K562 (cell line): Measurements from ENCODE around the gene MGA. TPM values are rescaled to one million over a fixed set of nuclear protein-coding genes. Genes with fewer than 3 reads are reported as not detected.

Source experiments
- ATAC-seq: fragments of 200-7000 bp; cut with Tn5 transposase; 3 replicates; pipeline ENCODE4 v1.9.1; 2020; ENCODE audit warnings: moderate library complexity
- BruUV-seq: library from RNA; stranded (reverse); fragments of 400-500 nt; replicated peaks from 2 replicates; lab custom pipeline; 2021; lab: Mats Ljungman, UMichigan
- CTCF ChIA-PET: fragments of 300-600 bp; formaldehyde crosslinking; extraction: SDS; loops from one replicate; lab custom pipeline; 2021; ENCODE audit warnings: low intra/inter-chr PET ratio; lab: Yijun Ruan, JAX
- POLR2A ChIA-PET: fragments of 300-600, 350-650 bp; sonication (Branson Sonifier 250); formaldehyde crosslinking; extraction: SDS; loops from one replicate; lab custom pipeline; 2021; ENCODE audit warnings: antibody characterized with exemption, inconsistent platforms; lab: Yijun Ruan, JAX
- DNase-seq, 4 experiments: peaks; one replicate each; pipeline versions ENCODE4 v3.0.0 to v3.0.0-alpha.2; 2011 to 2018; ENCODE audit warnings: low spot score in 3 of 4, mixed read lengths in 3 of 4; ENCODE audit errors: extremely low read depth in 1 of 4
- FAIRE-seq: peaks from 2 replicates; lab custom pipeline; 2011; peaks lifted over from hg19 to GRCh38; lab: Jason Lieb, UNC
- H2AFZ ChIP-seq: 2 replicates; pipeline ENCODE4 v1.6.0; 2011; ENCODE audit warnings: low read depth, low read length, control low read depth, inconsistent platforms
- H3K27ac ChIP-seq: fragments of 200-600 bp; 3 replicates; pipeline ENCODE4 v1.8.0; 2011; ENCODE audit warnings: low read depth, mild to moderate bottlenecking, control low read depth, inconsistent platforms, low read length, moderate library complexity, mixed read lengths; ENCODE audit errors: extremely low read depth
- H3K27me3 ChIP-seq, 2 experiments: fragments of 300-600 bp in 1 of 2; 2 replicates in 1 of 2; 3 replicates in 1 of 2; pipeline versions ENCODE4 v1.6.0 to v1.8.0; 2011; ENCODE audit warnings: inconsistent platforms in 2 of 2, low read length in 2 of 2, mild to moderate bottlenecking in 1 of 2, mixed read lengths in 1 of 2, moderate library complexity in 1 of 2; ENCODE audit not compliant: control insufficient read depth in 2 of 2, insufficient read depth in 2 of 2
- H3K36me3 ChIP-seq: fragments of 300-600 bp; 3 replicates; pipeline ENCODE4 v1.8.0; 2011; ENCODE audit warnings: mild to moderate bottlenecking, low read length, inconsistent platforms; ENCODE audit not compliant: control insufficient read depth, insufficient read depth
- H3K4me1 ChIP-seq, 2 experiments: fragments of 200-600 bp in 1 of 2; replicated peaks in 1 of 2; 2 replicates in 1 of 2; 3 replicates in 1 of 2; pipeline versions ENCODE4 v1.5.1 to v1.8.0; 2011; ENCODE audit warnings: inconsistent platforms in 2 of 2, low read length in 2 of 2, mild to moderate bottlenecking in 1 of 2, mixed read lengths in 1 of 2, moderate library complexity in 1 of 2; ENCODE audit not compliant: control insufficient read depth in 2 of 2, insufficient read depth in 2 of 2
- H3K4me2 ChIP-seq: 2 replicates; pipeline ENCODE4 v1.6.1; 2011; ENCODE audit warnings: low read length, control low read depth, inconsistent platforms, mixed read lengths; ENCODE audit not compliant: insufficient read depth
- H3K4me3 ChIP-seq: fragments of 200-600 bp; sonication (generic), shearing (Covaris generic); 2 replicates; pipeline ENCODE4 v1.5.1; 2016; ENCODE audit warnings: control low read depth, inconsistent platforms
- H3K79me2 ChIP-seq: fragments of 200-600 bp; 3 replicates; pipeline ENCODE4 v1.8.0; 2011; ENCODE audit warnings: low read length, inconsistent platforms; ENCODE audit not compliant: control insufficient read depth, insufficient read depth
- H3K9ac ChIP-seq, 2 experiments: 2 replicates each; pipeline versions ENCODE4 v1.6.0 to v1.6.1; 2011; ENCODE audit warnings: low read depth in 2 of 2, low read length in 2 of 2, control low read depth in 1 of 2, inconsistent platforms in 1 of 2, mild to moderate bottlenecking in 1 of 2, mixed read lengths in 1 of 2; ENCODE audit not compliant: insufficient read depth in 1 of 2
- H3K9me1 ChIP-seq: one replicate; pipeline ENCODE4 v1.6.0; 2011; ENCODE audit warnings: inconsistent platforms, mild to moderate bottlenecking, low read length, moderate library complexity; ENCODE audit not compliant: control insufficient read depth, insufficient read depth
- H3K9me3 ChIP-seq: replicated peaks from 2 replicates; pipeline ENCODE4 v1.5.1; 2011; ENCODE audit warnings: low read depth, low read length, inconsistent platforms; ENCODE audit not compliant: control insufficient read depth, insufficient read depth
- H4K20me1 ChIP-seq: replicated peaks from 2 replicates; pipeline ENCODE4 v1.6.1; 2011; ENCODE audit warnings: low read length, inconsistent platforms, mixed read lengths; ENCODE audit not compliant: control insufficient read depth, insufficient read depth
- ARID2 ChIP-seq: fragments of 450-650 bp; IDR thresholded peaks from 2 replicates; pipeline ENCODE4 v1.6.1; 2017; ENCODE audit warnings: antibody characterized with exemption, mild to moderate bottlenecking
- BCOR ChIP-seq: fragments of 450-650 bp; IDR thresholded peaks from 2 replicates; pipeline ENCODE4 v1.6.1; 2016
- DACH1 ChIP-seq: fragments of 450-650 bp; IDR thresholded peaks from 2 replicates; pipeline ENCODE4 v1.6.1; 2018; ENCODE audit not compliant: partially characterized antibody
- ESRRB ChIP-seq: fragments of 250-450 bp; sonication (Bioruptor Pico); IDR thresholded peaks from 2 replicates; pipeline ENCODE4 v1.5.0; 2020; ENCODE audit warnings: mild to moderate bottlenecking, moderate library complexity, borderline replicate concordance
- FIP1L1 ChIP-seq: fragments of 200-400 bp; formaldehyde crosslinking; IDR thresholded peaks from 2 replicates; pipeline ENCODE4 v1.6.1; 2018; ENCODE audit warnings: mild to moderate bottlenecking, low read depth, low read length; ENCODE audit not compliant: poor library complexity, severe bottlenecking
- GATA2 ChIP-seq: sonication (generic); formaldehyde crosslinking; IDR thresholded peaks from 2 replicates; pipeline ENCODE4 v1.4.0; 2020; ENCODE audit warnings: mild to moderate bottlenecking, missing genetic modification reagents
- LEF1 ChIP-seq: fragments of 450-650 bp; IDR thresholded peaks from 2 replicates; pipeline ENCODE4 v1.6.1; 2016; ENCODE audit warnings: mild to moderate bottlenecking
- MEIS2 ChIP-seq: fragments of 450-650 bp; IDR thresholded peaks from 2 replicates; pipeline ENCODE4 v1.6.1; 2014; ENCODE audit warnings: mild to moderate bottlenecking; ENCODE audit not compliant: partially characterized antibody
- MXI1 ChIP-seq: IDR thresholded peaks from 2 replicates; pipeline ENCODE4 v1.6.1; 2011; ENCODE audit warnings: low read depth, mild to moderate bottlenecking, improper control_type of control experiment, low read length
- NR3C1 ChIP-seq: sonication (generic); formaldehyde crosslinking; IDR thresholded peaks from 2 replicates; pipeline ENCODE4 v1.8.1; 2022; ENCODE audit warnings: missing genetic modification reagents
- RAD21 ChIP-seq, 2 experiments: fragments of 250-450 bp in 1 of 2; fragments of 450-650 bp in 1 of 2; sonication (Bioruptor Pico) in 1 of 2; formaldehyde crosslinking in 1 of 2; IDR thresholded peaks in 1 of 2; conservative IDR thresholded peaks in 1 of 2; 2 replicates each; pipeline versions ENCODE4 v1.4.0 to v1.8.0; 2020 to 2022; ENCODE audit warnings: mild to moderate bottlenecking in 2 of 2, moderate library complexity in 1 of 2
- RB1 ChIP-seq: fragments of 450-650 bp; IDR thresholded peaks from 2 replicates; pipeline ENCODE4 v1.6.1; 2017; ENCODE audit warnings: low read depth, mild to moderate bottlenecking
- SIN3B ChIP-seq: fragments of 450-650 bp; IDR thresholded peaks from 2 replicates; pipeline ENCODE4 v1.6.1; 2017; ENCODE audit warnings: low read depth, mild to moderate bottlenecking, moderate library complexity
- SMAD2 ChIP-seq: fragments of 150-350 bp; IDR thresholded peaks from 2 replicates; pipeline ENCODE4 v1.6.1; 2014; ENCODE audit warnings: low read depth, mild to moderate bottlenecking, low read length
- U2AF2 ChIP-seq: fragments of 200-400 bp; formaldehyde crosslinking; optimal IDR thresholded peaks from 2 replicates; pipeline ENCODE3; 2017; ENCODE audit warnings: low read depth, mild to moderate bottlenecking, low read length
- ZNF274 ChIP-seq: IDR thresholded peaks from 2 replicates; pipeline ENCODE4 v1.6.1; 2011; ENCODE audit warnings: low read depth, mild to moderate bottlenecking, low read length, moderate library complexity, borderline replicate concordance
- ZNF282 ChIP-seq: sonication (generic); formaldehyde crosslinking; IDR thresholded peaks from 2 replicates; pipeline ENCODE4 v1.8.1; 2023; ENCODE audit warnings: missing genetic modification reagents
- ZNF586 ChIP-seq: fragments of 450-650 bp; formaldehyde crosslinking; conservative IDR thresholded peaks from 2 replicates; pipeline ENCODE4 v1.4.0; 2020; ENCODE audit warnings: mild to moderate bottlenecking, moderate library complexity
- ZSCAN29 ChIP-seq: fragments of 450-650 bp; IDR thresholded peaks from 2 replicates; pipeline ENCODE4 v1.6.1; 2017
- WGBS: fragments of 100-300 bp; shearing (Covaris generic); methylation state at CpG from one replicate; pipeline ENCODE4 v1.1.6; 2016; ENCODE audit warnings: low coverage, mixed read lengths; ENCODE audit not compliant: insufficient coverage; ENCODE audit errors: missing lambda C conversion rate; 5-methylcytosine and 5-hydroxymethylcytosine counted together
- in situ Hi-C: fragments of 300-500 bp; cut with MboI; formaldehyde crosslinking; loops from 4 replicates; pipeline ENCODE4 v1.15.0; 2018; ENCODE audit warnings: inconsistent platforms, mixed read lengths
- intact Hi-C: fragments of 100-400 bp; cut with micrococcal nuclease; formaldehyde crosslinking; loops from 2 replicates; pipeline ENCODE4 v1.14.2; 2022
- polyA plus RNA-seq, 8 experiments: library from polyadenylated mRNA; depleted of rRNA in 4 of 8; stranded (reverse) in 5 of 8; unstranded in 3 of 8; fragments of >200 nt; fragmentation: Nextera tagmentation in 2 of 8; fragmentation: Illumina TruSeq in 1 of 8; extraction: Ambion mirVana in 2 of 8; extraction: Trizol in 1 of 8; gene quantifications; 2 replicates each; pipeline versions ENCODE4 v1.2.1 to v1.2.3, GENCODE V29; 2011 to 2014; ENCODE audit warnings: inconsistent platforms in 1 of 8, missing spikeins in 1 of 8
- total RNA-seq, 7 experiments: library from RNA; depleted of rRNA in 6 of 7; stranded (reverse); fragments of >200 nt in 6 of 7; fragmentation: Illumina TruSeq in 2 of 7; extraction: Trizol in 2 of 7; gene quantifications; 2 replicates each; pipeline versions ENCODE4 v1.2.1 to v1.2.3, GENCODE V29; 2011 to 2021; ENCODE audit warnings: low replicate concordance in 1 of 7
- TF ChIP-seq, protein P1 (sequence below): fragments of 450-650 bp; IDR thresholded peaks from 2 replicates; pipeline ENCODE4 v1.6.1; 2016; ENCODE audit warnings: mild to moderate bottlenecking
- TF ChIP-seq, protein P2 (sequence below): fragments of 450-650 bp; IDR thresholded peaks from 2 replicates; pipeline ENCODE4 v1.6.1; 2016; ENCODE audit warnings: antibody characterized with exemption

MGA gene
- total and polyA plus RNA-seq, 9 of the 15 experiments (the other 6 are each of a cell fraction or from before 2014, with no cell fraction given), result 4.7 to 56.1 (median 21.1) TPM

DNA sequence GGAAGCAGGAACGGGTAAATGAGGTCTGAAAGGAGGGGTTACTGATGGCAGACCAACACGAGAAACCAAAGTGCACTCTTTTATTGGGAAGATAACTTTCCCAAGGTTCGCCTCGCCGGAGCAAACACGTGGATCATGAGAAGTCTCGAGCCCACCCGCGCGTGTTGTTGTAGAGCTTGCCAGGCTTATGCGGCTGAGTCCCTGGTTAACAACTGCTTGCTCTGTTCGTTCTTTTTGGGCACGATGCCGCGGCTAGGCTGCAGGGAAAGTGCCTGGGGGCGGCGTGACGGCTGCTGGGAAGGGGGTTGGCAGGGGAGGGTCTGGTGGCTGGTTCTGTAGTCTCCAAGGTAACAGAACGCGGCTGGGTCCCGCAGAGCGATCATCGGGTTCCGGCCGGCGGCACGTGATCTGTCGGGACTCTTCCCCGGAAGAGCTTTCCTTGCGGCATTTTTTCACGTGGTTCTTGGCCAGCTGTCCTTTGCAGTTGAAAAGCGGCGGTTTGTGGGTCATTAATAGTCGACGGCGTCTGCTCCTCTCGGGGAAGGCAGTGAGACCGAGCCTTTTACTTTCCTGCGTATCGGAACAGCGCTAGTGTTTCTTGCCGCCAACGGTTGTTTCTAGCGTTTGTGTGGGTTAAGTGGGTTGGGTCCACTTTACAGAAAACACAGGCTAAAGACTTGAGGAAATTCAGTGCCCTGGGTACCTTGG is 1.5 kb downstream of the MGA start:
- POLR2A ChIA-PET, result interaction anchor here (0.6 to 4.4 kb wide), 11 partner anchors 10 to 170 kb away, joined by 3 to 30 read pairs (median 3); no protein-coding TSS in a partner anchor
- intact Hi-C loops, result loop anchor here (2.0 to 10.0 kb wide), 3 partner anchors 59 to 197 kb away; no protein-coding TSS in a partner anchor
- peak overlapping the region; percentile 96 for H2AFZ ChIP-seq
- peaks cover 61% of the 10 kb centered on the region for H3K79me2 ChIP-seq
- H3K27me3 ChIP-seq, result no peaks in the 10 kb centered on the region
- CTCF ChIA-PET, result interaction anchor here (1.1 kb wide), 1 partner anchor 196 kb away, joined by 3 read pairs; no protein-coding TSS in a partner anchor
- WGBS, result under 1% methylated on average over 43 of the region's 44 CpGs
- in situ Hi-C loops, result no loop called here
- DNase-seq (peak; percentile 69 to 89 (median 72)), FAIRE-seq (peak; percentile 84), ATAC-seq (peak; percentile 64)
- no peaks in the 10 kb centered on the region for H3K9me1 ChIP-seq
- H3K36me3 ChIP-seq, result no peaks in the 10 kb centered on the region
- peaks cover 23 to 26% of the 10 kb centered on the region in 2 experiments for H3K4me1 ChIP-seq
- H3K4me3 ChIP-seq, result peak overlapping the region; percentile 51
- H3K9me3 ChIP-seq, result no peaks in the 10 kb centered on the region; the same call in 1 of the 2 replicates
- H3K27ac ChIP-seq, result peak overlapping the region; percentile 95
- peak overlapping the region; percentile 98 for H3K4me2 ChIP-seq
- TSS peak; percentile 85 for BruUV-seq
- H4K20me1 ChIP-seq, result no peaks in the 10 kb centered on the region; the same call in none of the 2 replicates
- peak overlapping the region; percentile 91 to 92 for H3K9ac ChIP-seq
- TF ChIP-seq ARID2 (no peak), ZSCAN29 (no peak), GATA2 (no peak), ZNF274 (no peak), SIN3B (peak; percentile 21; the same call in 1 of the 2 replicates), ZNF586 (CRISPR knock-in tag) (no peak), BCOR (peak; percentile 47; the same call in 1 of the 2 replicates), MXI1 (0 out of 2 replicates have a peak, but pooled peaks have one; percentile 88), LEF1 (no peak), RAD21 (CRISPR knock-in tag; conservative IDR thresholded peaks at IDR 0.05 in 1 of 2, IDR thresholded peaks at IDR 0.05 in 1 of 2) (no peak), MEIS2 (no peak), SMAD2 (no peak), ESRRB (CRISPR knock-in tag) (no peak), DACH1 (peak; percentile 88), RB1 (no peak), FIP1L1 (no peak), NR3C1 (CRISPR knock-in tag) (no peak), U2AF2 (no peak), ZNF282 (CRISPR knock-in tag) (no peak)
- TF ChIP-seq, protein P1, sequence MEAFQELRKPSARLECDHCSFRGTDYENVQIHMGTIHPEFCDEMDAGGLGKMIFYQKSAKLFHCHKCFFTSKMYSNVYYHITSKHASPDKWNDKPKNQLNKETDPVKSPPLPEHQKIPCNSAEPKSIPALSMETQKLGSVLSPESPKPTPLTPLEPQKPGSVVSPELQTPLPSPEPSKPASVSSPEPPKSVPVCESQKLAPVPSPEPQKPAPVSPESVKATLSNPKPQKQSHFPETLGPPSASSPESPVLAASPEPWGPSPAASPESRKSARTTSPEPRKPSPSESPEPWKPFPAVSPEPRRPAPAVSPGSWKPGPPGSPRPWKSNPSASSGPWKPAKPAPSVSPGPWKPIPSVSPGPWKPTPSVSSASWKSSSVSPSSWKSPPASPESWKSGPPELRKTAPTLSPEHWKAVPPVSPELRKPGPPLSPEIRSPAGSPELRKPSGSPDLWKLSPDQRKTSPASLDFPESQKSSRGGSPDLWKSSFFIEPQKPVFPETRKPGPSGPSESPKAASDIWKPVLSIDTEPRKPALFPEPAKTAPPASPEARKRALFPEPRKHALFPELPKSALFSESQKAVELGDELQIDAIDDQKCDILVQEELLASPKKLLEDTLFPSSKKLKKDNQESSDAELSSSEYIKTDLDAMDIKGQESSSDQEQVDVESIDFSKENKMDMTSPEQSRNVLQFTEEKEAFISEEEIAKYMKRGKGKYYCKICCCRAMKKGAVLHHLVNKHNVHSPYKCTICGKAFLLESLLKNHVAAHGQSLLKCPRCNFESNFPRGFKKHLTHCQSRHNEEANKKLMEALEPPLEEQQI, result peak; percentile 74; the same call in 1 of the 2 replicates
- TF ChIP-seq, protein P2, sequence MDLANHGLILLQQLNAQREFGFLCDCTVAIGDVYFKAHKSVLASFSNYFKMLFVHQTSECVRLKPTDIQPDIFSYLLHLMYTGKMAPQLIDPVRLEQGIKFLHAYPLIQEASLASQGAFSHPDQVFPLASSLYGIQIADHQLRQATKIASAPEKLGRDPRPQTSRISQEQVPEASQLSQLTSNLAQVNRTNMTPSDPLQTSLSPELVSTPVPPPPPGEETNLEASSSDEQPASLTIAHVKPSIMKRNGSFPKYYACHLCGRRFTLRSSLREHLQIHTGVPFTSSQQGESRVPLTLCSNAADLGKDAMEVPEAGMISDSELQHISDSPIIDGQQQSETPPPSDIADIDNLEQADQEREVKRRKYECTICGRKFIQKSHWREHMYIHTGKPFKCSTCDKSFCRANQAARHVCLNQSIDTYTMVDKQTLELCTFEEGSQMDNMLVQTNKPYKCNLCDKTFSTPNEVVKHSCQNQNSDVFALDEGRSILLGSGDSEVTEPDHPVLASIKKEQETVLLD, result no peak
